GM19468 (cell line): ENCODE results near the gene ZSWIM3.

Experiments used
- ATAC-seq: cut with Tn5 transposase; IDR thresholded peaks from one replicate; pipeline ENCODE4 v1.9.1; 2021; ENCODE audit warnings: mild to moderate bottlenecking, moderate library complexity, moderate number of reproducible peaks; ENCODE audit not compliant: unreplicated experiment; ENCODE audit errors: extremely low read depth

Gene ZSWIM3

GRCh38 chr20:45857114-45857881 lies at the start of gene ZSWIM3, which contains the start of gene ACOT8:
Gene ZSWIM3, plus strand, starts transcription at chr20:45857614. Its CDS starts 212 bp downstream, at chr20:45857826.
Gene ACOT8, minus strand, starts transcription at chr20:45857392. Its CDS starts 77 bp downstream, at chr20:45857315.
- ATAC-seq: peak; percentile 90

GRCh38 chr20:45810191-45810970 lies 47.0 kb upstream of the ZSWIM3 start:
- no peak for ATAC-seq

- ATAC-seq: peak; percentile 90
Observed at GRCh38 chr20:45812157-45813005, 45.0 kb upstream of the ZSWIM3 start, which contains the start of gene UBE2C. Gene UBE2C, plus strand, starts transcription at chr20:45812644. Its CDS starts 52 bp downstream, at chr20:45812696.

GRCh38 chr20:45813006-45813340 lies 44.4 kb upstream of the ZSWIM3 start:
- no peak for ATAC-seq

GRCh38 chr20:45813489-45813888 lies 43.9 kb upstream of the ZSWIM3 start:
- no peak for ATAC-seq

GRCh38 chr20:45814314-45814713 lies 43.1 kb upstream of the ZSWIM3 start:
- no peak for ATAC-seq

- no peak for ATAC-seq
Observed at GRCh38 chr20:45816951-45817350, 40.5 kb upstream of the ZSWIM3 start.

GRCh38 chr20:45817376-45818194 lies 39.8 kb upstream of the ZSWIM3 start:
- ATAC-seq: no peak

- ATAC-seq: no peak
Observed at GRCh38 chr20:45818239-45818638, 39.2 kb upstream of the ZSWIM3 start.

GRCh38 chr20:45819466-45819865 lies 37.9 kb upstream of the ZSWIM3 start:
- ATAC-seq: no peak

- no peak for ATAC-seq
Observed at GRCh38 chr20:45821947-45822346, 35.5 kb upstream of the ZSWIM3 start.

GRCh38 chr20:45822857-45823256 lies 34.6 kb upstream of the ZSWIM3 start:
- ATAC-seq: no peak

- no peak for ATAC-seq
Observed at GRCh38 chr20:45823949-45824835, 33.2 kb upstream of the ZSWIM3 start.

- no peak for ATAC-seq
Observed at GRCh38 chr20:45826381-45827019, 30.9 kb upstream of the ZSWIM3 start.

- ATAC-seq: no peak
Observed at GRCh38 chr20:45827030-45827652, 30.3 kb upstream of the ZSWIM3 start, which contains the start of gene TNNC2. Gene TNNC2, minus strand, starts transcription at chr20:45827312. Its CDS starts 64 bp downstream, at chr20:45827248.

GRCh38 chr20:45827712-45828111 lies 29.7 kb upstream of the ZSWIM3 start:
- ATAC-seq: no peak

GRCh38 chr20:45828589-45828988 lies 28.8 kb upstream of the ZSWIM3 start:
- ATAC-seq: no peak
